ENCODE results near the gene GRWD1. TPM values are rescaled to one million over a fixed set of nuclear protein-coding genes. Genes with fewer than 3 reads are reported as not detected.

GRWD1 gene
- total and polyA plus RNA-seq, 2 of the 8 experiments (the other 6 are each of a cell fraction or from before 2014, with no cell fraction given): 36.9 to 61.9 TPM

DNA sequence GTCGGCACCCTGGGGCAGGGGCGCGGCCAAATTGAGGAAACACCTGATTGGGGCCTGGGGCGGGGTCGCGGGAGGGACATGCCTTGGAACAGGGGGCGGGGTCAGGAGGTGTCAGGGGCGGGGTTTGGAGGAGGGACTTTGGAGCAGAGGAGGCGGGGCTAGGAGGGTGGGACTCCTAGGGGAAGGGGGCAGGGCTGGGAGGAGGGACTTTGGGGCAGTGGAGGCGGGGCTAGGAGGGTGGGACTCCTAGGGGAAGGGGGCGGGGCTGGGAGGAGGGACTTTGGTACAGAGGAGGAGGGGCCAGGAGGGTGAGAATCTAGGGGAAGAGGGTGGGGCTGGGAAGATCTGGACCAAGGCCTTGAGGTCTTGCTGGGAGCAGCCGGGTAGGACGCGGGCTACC lies 30.4 kb upstream of the GRWD1 start:
- H2BK20ac ChIP-seq (ENCODE audit: low read length): no peak overlapping the region
- H4K91ac ChIP-seq (replicated peaks; ENCODE audit: insufficient read length, low read length): no peak overlapping the region
- H4K5ac ChIP-seq (ENCODE audit: insufficient read length, low read depth, low read length): no peak overlapping the region
- H3K4me1 ChIP-seq (replicated peaks in 1 of 4; ENCODE audit: control insufficient read depth in 3 of 4, insufficient read depth in 4 of 4, low read length in 3 of 4): peaks cover 0 to 19% (median 8%) of the 10 kb centered on the region in 4 experiments; a peak in 5 of 7 replicates
- H3K36me3 ChIP-seq (ENCODE audit: control insufficient read depth in 2 of 4, insufficient read depth in 4 of 4, low read length in 3 of 4): no peaks in the 10 kb centered on the region
- 0 out of 2 replicates have a peak overlapping the region, but pooled peaks have one; percentile 5 for H2BK5ac ChIP-seq (ENCODE audit: low read depth, low read length)
- no peak overlapping the region for H3K4ac ChIP-seq (replicated peaks; ENCODE audit: insufficient read length, low read depth, low read length)
- H3K4me3 ChIP-seq (ENCODE audit: extremely low read depth in 1 of 4, insufficient read depth in 2 of 4, low read depth in 3 of 4, low read length in 4 of 4): peak overlapping the region in 1 of 4 experiments; percentile 55; a peak in 1 of 8 replicates
- no peak overlapping the region for H3K18ac ChIP-seq (ENCODE audit: extremely low read depth, low read length)
- ChIA-PET POLR2A (ENCODE audit: partially characterized antibody) (interaction anchor here (1.0 to 3.4 kb wide), 5 partner anchors 13 to 52 kb away, joined by 4 to 57 read pairs (median 6); partner anchors contain the start of genes GRIN2D, KDELR1, SYNGR4 and TMEM143), CTCF (ENCODE audit: partially characterized antibody) (interaction anchor here (1.3 to 1.8 kb wide), 4 partner anchors 8 to 52 kb away, joined by 3 to 6 read pairs (median 4); partner anchors contain the start of genes KDELR1, SYNGR4 and TMEM143)
- H4K20me1 ChIP-seq (replicated peaks in 1 of 2; ENCODE audit: control insufficient read depth in 1 of 2, insufficient read depth in 2 of 2, low read length in 2 of 2): peaks cover 0 to 1% of the 10 kb centered on the region in 2 experiments
- FAIRE-seq: peak; percentile 28
- H2BK12ac ChIP-seq (ENCODE audit: low read depth, low read length): no peak overlapping the region
- no peaks in the 10 kb centered on the region; a peak in 1 of 4 replicates for H3K9me3 ChIP-seq (ENCODE audit: insufficient read depth in 2 of 2, low read depth in 1 of 2, low read length in 1 of 2)
- no peak overlapping the region for H2AFZ ChIP-seq (ENCODE audit: low read length)
- H3K9ac ChIP-seq (replicated peaks in 1 of 4; ENCODE audit: extremely low read depth in 1 of 4, low read depth in 3 of 4, low read length in 3 of 4): no peak overlapping the region
- TF ChIP-seq RAD21 (IDR thresholded peaks at IDR 0.05 in 1 of 2, conservative IDR thresholded peaks at IDR 0.05 in 1 of 2; ENCODE audit: low read depth in 2 of 2, low read length in 2 of 2): no peak
- no peak overlapping the region; a peak in 2 of 4 replicates for H3K4me2 ChIP-seq (ENCODE audit: insufficient read depth in 1 of 2, low read depth in 2 of 2, low read length in 2 of 2)
- H3K23ac ChIP-seq (ENCODE audit: insufficient read length): no peak overlapping the region
- H3K79me2 ChIP-seq (ENCODE audit: control insufficient read depth in 1 of 2, insufficient read depth in 2 of 2, low read length in 2 of 2): no peaks in the 10 kb centered on the region
- no peak overlapping the region; the same call in 1 of the 2 replicates for H2AK5ac ChIP-seq (ENCODE audit: low read depth, low read length)
- no peak overlapping the region for H2BK120ac ChIP-seq (replicated peaks; ENCODE audit: low read depth, low read length)
- peaks cover 3% of the 10 kb centered on the region; the same call in 1 of the 2 replicates for H3K79me1 ChIP-seq (ENCODE audit: low read depth, low read length)
- peaks cover 4% of the 10 kb centered on the region; the same call in 1 of the 2 replicates for H3K23me2 ChIP-seq (ENCODE audit: low read depth, low read length)
- H3K27ac ChIP-seq (ENCODE audit: low read depth, low read length): no peak overlapping the region
- DNase-seq (ENCODE audit: low read depth in 1 of 2, low spot score in 2 of 2): peak; percentile 91 to 97
- H3K14ac ChIP-seq (ENCODE audit: insufficient read length): no peak overlapping the region
- no peak overlapping the region; the same call in 1 of the 2 replicates for H4K8ac ChIP-seq (ENCODE audit: extremely low read depth, insufficient read depth, low read length)
- 88% methylated on average over 7 of the region's 14 CpGs; no CpG with 5 or more reads in 1 of the 2 experiments for WGBS, 2 experiments (ENCODE audit: extremely low coverage in 1 of 2, insufficient coverage in 1 of 2, insufficient read length in 1 of 2, insufficient replicate concordance in 2 of 2, low coverage in 1 of 2, low lambda C conversion rate in 2 of 2, missing lambda C conversion rate in 1 of 2)
- H3K27me3 ChIP-seq (replicated peaks in 1 of 4; ENCODE audit: control insufficient read depth in 3 of 4, extremely low read depth in 1 of 4, insufficient read depth in 3 of 4, low read length in 3 of 4): no peaks in the 10 kb centered on the region; a peak in 1 of 7 replicates
- no peak overlapping the region for H3K56ac ChIP-seq (replicated peaks; ENCODE audit: insufficient read length, low read depth, low read length)
- no peak overlapping the region for H2BK15ac ChIP-seq (ENCODE audit: low read length)
